ENCODE results near the gene ATF7.

DNA sequence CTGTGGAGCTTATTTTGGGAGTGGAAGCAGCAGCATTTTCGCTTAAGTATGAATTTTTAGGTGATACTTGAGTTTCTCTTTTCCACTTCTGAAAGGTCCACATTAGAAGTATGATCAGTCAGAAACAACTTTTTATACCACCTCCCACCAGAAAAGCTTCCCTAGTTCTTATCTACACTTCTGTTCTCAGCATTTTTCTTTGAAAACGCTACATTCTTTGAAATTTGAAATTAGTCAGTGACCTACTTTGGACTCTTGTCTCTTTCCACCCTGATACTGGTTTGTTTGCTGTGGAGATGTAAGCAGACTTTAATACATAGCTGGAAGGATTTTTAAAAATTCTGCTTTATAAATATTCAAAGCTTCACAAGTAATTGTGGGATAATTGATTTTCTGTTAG, 152.1 kb downstream of the ATF7 start:
- TF ChIP-seq, protein P1, sequence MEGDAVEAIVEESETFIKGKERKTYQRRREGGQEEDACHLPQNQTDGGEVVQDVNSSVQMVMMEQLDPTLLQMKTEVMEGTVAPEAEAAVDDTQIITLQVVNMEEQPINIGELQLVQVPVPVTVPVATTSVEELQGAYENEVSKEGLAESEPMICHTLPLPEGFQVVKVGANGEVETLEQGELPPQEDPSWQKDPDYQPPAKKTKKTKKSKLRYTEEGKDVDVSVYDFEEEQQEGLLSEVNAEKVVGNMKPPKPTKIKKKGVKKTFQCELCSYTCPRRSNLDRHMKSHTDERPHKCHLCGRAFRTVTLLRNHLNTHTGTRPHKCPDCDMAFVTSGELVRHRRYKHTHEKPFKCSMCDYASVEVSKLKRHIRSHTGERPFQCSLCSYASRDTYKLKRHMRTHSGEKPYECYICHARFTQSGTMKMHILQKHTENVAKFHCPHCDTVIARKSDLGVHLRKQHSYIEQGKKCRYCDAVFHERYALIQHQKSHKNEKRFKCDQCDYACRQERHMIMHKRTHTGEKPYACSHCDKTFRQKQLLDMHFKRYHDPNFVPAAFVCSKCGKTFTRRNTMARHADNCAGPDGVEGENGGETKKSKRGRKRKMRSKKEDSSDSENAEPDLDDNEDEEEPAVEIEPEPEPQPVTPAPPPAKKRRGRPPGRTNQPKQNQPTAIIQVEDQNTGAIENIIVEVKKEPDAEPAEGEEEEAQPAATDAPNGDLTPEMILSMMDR (IDR thresholded peaks at IDR 0.05), result no peak
- TF ChIP-seq, protein P2, sequence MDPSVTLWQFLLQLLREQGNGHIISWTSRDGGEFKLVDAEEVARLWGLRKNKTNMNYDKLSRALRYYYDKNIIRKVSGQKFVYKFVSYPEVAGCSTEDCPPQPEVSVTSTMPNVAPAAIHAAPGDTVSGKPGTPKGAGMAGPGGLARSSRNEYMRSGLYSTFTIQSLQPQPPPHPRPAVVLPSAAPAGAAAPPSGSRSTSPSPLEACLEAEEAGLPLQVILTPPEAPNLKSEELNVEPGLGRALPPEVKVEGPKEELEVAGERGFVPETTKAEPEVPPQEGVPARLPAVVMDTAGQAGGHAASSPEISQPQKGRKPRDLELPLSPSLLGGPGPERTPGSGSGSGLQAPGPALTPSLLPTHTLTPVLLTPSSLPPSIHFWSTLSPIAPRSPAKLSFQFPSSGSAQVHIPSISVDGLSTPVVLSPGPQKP (IDR thresholded peaks at IDR 0.05; ENCODE audit: low read depth, low read length), result no peak
- TF ChIP-seq JUNB (IDR thresholded peaks at IDR 0.05) (no peak), MAFK (IDR thresholded peaks at IDR 0.05; ENCODE audit: partially characterized antibody) (no peak), RFX5 (IDR thresholded peaks at IDR 0.05) (no peak), SREBF2 (IDR thresholded peaks at IDR 0.05) (no peak), BHLHE40 (IDR thresholded peaks at IDR 0.05; ENCODE audit: low read depth, low read length) (no peak), CHD2 (IDR thresholded peaks at IDR 0.05; ENCODE audit: low read length, partially characterized antibody) (no peak), HOXA7 (CRISPR knock-in tag; IDR thresholded peaks at IDR 0.05) (no peak), POLR2A (IDR thresholded peaks at IDR 0.05; ENCODE audit: low read length) (no peak), EP300 (IDR thresholded peaks at IDR 0.05) (no peak)
- TF ChIP-seq, protein P3, sequence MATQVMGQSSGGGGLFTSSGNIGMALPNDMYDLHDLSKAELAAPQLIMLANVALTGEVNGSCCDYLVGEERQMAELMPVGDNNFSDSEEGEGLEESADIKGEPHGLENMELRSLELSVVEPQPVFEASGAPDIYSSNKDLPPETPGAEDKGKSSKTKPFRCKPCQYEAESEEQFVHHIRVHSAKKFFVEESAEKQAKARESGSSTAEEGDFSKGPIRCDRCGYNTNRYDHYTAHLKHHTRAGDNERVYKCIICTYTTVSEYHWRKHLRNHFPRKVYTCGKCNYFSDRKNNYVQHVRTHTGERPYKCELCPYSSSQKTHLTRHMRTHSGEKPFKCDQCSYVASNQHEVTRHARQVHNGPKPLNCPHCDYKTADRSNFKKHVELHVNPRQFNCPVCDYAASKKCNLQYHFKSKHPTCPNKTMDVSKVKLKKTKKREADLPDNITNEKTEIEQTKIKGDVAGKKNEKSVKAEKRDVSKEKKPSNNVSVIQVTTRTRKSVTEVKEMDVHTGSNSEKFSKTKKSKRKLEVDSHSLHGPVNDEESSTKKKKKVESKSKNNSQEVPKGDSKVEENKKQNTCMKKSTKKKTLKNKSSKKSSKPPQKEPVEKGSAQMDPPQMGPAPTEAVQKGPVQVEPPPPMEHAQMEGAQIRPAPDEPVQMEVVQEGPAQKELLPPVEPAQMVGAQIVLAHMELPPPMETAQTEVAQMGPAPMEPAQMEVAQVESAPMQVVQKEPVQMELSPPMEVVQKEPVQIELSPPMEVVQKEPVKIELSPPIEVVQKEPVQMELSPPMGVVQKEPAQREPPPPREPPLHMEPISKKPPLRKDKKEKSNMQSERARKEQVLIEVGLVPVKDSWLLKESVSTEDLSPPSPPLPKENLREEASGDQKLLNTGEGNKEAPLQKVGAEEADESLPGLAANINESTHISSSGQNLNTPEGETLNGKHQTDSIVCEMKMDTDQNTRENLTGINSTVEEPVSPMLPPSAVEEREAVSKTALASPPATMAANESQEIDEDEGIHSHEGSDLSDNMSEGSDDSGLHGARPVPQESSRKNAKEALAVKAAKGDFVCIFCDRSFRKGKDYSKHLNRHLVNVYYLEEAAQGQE (IDR thresholded peaks at IDR 0.05), result no peak
- TF ChIP-seq, protein P4, sequence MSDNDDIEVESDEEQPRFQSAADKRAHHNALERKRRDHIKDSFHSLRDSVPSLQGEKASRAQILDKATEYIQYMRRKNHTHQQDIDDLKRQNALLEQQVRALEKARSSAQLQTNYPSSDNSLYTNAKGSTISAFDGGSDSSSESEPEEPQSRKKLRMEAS (IDR thresholded peaks at IDR 0.05), result no peak
- TF ChIP-seq, protein P5, sequence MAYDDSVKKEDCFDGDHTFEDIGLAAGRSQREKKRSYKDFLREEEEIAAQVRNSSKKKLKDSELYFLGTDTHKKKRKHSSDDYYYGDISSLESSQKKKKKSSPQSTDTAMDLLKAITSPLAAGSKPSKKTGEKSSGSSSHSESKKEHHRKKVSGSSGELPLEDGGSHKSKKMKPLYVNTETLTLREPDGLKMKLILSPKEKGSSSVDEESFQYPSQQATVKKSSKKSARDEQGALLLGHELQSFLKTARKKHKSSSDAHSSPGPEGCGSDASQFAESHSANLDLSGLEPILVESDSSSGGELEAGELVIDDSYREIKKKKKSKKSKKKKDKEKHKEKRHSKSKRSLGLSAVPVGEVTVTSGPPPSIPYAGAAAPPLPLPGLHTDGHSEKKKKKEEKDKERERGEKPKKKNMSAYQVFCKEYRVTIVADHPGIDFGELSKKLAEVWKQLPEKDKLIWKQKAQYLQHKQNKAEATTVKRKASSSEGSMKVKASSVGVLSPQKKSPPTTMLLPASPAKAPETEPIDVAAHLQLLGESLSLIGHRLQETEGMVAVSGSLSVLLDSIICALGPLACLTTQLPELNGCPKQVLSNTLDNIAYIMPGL (CRISPR knock-in tag; IDR thresholded peaks at IDR 0.05; ENCODE audit: borderline replicate concordance), result no peak
